Measurements from ENCODE around the gene HOXB8. TPM values are rescaled to one million over a fixed set of nuclear protein-coding genes. Genes with fewer than 3 reads are reported as not detected.

Gene HOXB8
- total and polyA plus RNA-seq, 10 of the 15 experiments (the other 5 are each of a cell fraction or from before 2014, with no cell fraction given) = 0.21 TPM; not detected in 9

- H3K9ac ChIP-seq (ENCODE audit: control insufficient read depth, insufficient read depth, low read length) = no peak overlapping the region
- TF ChIP-seq YY1 (IDR thresholded peaks at IDR 0.05; ENCODE audit: low read depth, low read length) (no peak), IRF4 (IDR thresholded peaks at IDR 0.05; ENCODE audit: low read depth, low read length) (no peak), SMAD5 (IDR thresholded peaks at IDR 0.05; ENCODE audit: low read depth) (no peak), SIN3A (IDR thresholded peaks at IDR 0.05; ENCODE audit: low read depth, low read length) (no peak), CREB1 (IDR thresholded peaks at IDR 0.05; ENCODE audit: low read depth) (no peak)
- DNase-seq (ENCODE audit: low read depth, low spot score) = no peak
- H3K4me1 ChIP-seq (ENCODE audit: control insufficient read depth, insufficient read depth, low read length) = no peaks in the 10 kb centered on the region
- no peak overlapping the region for H3K27ac ChIP-seq (ENCODE audit: control insufficient read depth, insufficient read depth)
- H3K4me3 ChIP-seq = no peak overlapping the region
- ChIA-PET RAD21 (ENCODE audit: unreplicated experiment) (interaction anchor here (1.1 kb wide), 1 partner anchor 16 kb away, joined by 3 read pairs; no protein-coding TSS in a partner anchor), SMC1A (ENCODE audit: uncharacterized antibody, unreplicated experiment) (interaction anchor here (0.6 to 1.2 kb wide), 3 partner anchors 8 to 74 kb away, joined by 3 to 7 read pairs (median 3); no protein-coding TSS in a partner anchor), CTCF (no interaction called here), POLR2A (interaction anchor here (1.2 kb wide), 1 partner anchor 21 kb away, joined by 3 read pairs; no protein-coding TSS in a partner anchor)
- 18% methylated on average over 2 of the region's 2 CpGs for WGBS (ENCODE audit: insufficient coverage, insufficient replicate concordance, low lambda C conversion rate, missing lambda C conversion rate)
- no peaks in the 10 kb centered on the region; a peak in 1 of 4 replicates for H3K36me3 ChIP-seq (ENCODE audit: control insufficient read depth in 2 of 2, insufficient read depth in 2 of 2, low read length in 1 of 2)
- H3K4me2 ChIP-seq (ENCODE audit: control insufficient read depth, insufficient read depth) = no peak overlapping the region
- H3K27me3 ChIP-seq (replicated peaks in 1 of 2; ENCODE audit: control insufficient read depth in 2 of 2, insufficient read depth in 2 of 2, low read length in 1 of 2) = no peaks in the 10 kb centered on the region
- BruUV-seq (replicated peaks) = no TSS peak
- ATAC-seq = no peak
- no peak overlapping the region for H2AFZ ChIP-seq (ENCODE audit: control insufficient read depth, low read depth, low read length)
- no peaks in the 10 kb centered on the region for H3K9me3 ChIP-seq (replicated peaks; ENCODE audit: control insufficient read depth, insufficient read depth, low read length)
- in situ Hi-C loops (cut with MboI) = no loop called here
- no peak for FAIRE-seq
- no peaks in the 10 kb centered on the region for H3K79me2 ChIP-seq (ENCODE audit: control insufficient read depth, insufficient read depth, low read length)
- no peaks in the 10 kb centered on the region for H4K20me1 ChIP-seq (ENCODE audit: control insufficient read depth, insufficient read depth)
- intact Hi-C loops (cut with micrococcal nuclease; ENCODE audit: unreplicated experiment) = no loop called here
Measured at GRCh38 chr17:48566717-48567116, 48.4 kb downstream of the HOXB8 start.

- in situ Hi-C loops (cut with MboI) (no loop called here), intact Hi-C loops (cut with micrococcal nuclease; ENCODE audit: unreplicated experiment) (no loop called here)
- H3K36me3 ChIP-seq (ENCODE audit: control insufficient read depth in 2 of 2, insufficient read depth in 2 of 2, low read length in 1 of 2) = no peaks in the 10 kb centered on the region; a peak in 1 of 4 replicates
- H3K4me3 ChIP-seq = no peak overlapping the region
- BruUV-seq (replicated peaks) = no TSS peak
- H3K27me3 ChIP-seq (replicated peaks in 1 of 2; ENCODE audit: control insufficient read depth in 2 of 2, insufficient read depth in 2 of 2, low read length in 1 of 2) = no peaks in the 10 kb centered on the region
- H3K27ac ChIP-seq (ENCODE audit: control insufficient read depth, insufficient read depth) = no peak overlapping the region
- no peaks in the 10 kb centered on the region for H4K20me1 ChIP-seq (ENCODE audit: control insufficient read depth, insufficient read depth)
- ChIA-PET SMC1A (ENCODE audit: uncharacterized antibody, unreplicated experiment) (interaction anchor here (0.6 to 1.3 kb wide), 5 partner anchors 9 to 271 kb away, joined by 3 to 7 read pairs (median 3); no protein-coding TSS in a partner anchor), RAD21 (ENCODE audit: unreplicated experiment) (interaction anchor here (1.1 kb wide), 1 partner anchor 17 kb away, joined by 3 read pairs; no protein-coding TSS in a partner anchor), POLR2A (interaction anchor here (1.2 kb wide), 1 partner anchor 20 kb away, joined by 3 read pairs; no protein-coding TSS in a partner anchor), CTCF (no interaction called here)
- H2AFZ ChIP-seq (ENCODE audit: control insufficient read depth, low read depth, low read length) = no peak overlapping the region
- ATAC-seq (no peak), DNase-seq (ENCODE audit: low read depth, low spot score) (no peak), FAIRE-seq (no peak)
- no peaks in the 10 kb centered on the region for H3K79me2 ChIP-seq (ENCODE audit: control insufficient read depth, insufficient read depth, low read length)
- H3K4me1 ChIP-seq (ENCODE audit: control insufficient read depth, insufficient read depth, low read length) = no peaks in the 10 kb centered on the region
- no peaks in the 10 kb centered on the region for H3K9me3 ChIP-seq (replicated peaks; ENCODE audit: control insufficient read depth, insufficient read depth, low read length)
- no peak overlapping the region for H3K4me2 ChIP-seq (ENCODE audit: control insufficient read depth, insufficient read depth)
- WGBS (ENCODE audit: insufficient coverage, insufficient replicate concordance, low lambda C conversion rate, missing lambda C conversion rate) = 33% methylated on average over 3 of the region's 4 CpGs
- H3K9ac ChIP-seq (ENCODE audit: control insufficient read depth, insufficient read depth, low read length) = no peak overlapping the region
- TF ChIP-seq ASH2L (IDR thresholded peaks at IDR 0.05; ENCODE audit: borderline replicate concordance, low read depth) (no peak), ESRRA (IDR thresholded peaks at IDR 0.05; ENCODE audit: low read length) (no peak), RAD51 (IDR thresholded peaks at IDR 0.05) (no peak), ZNF274 (IDR thresholded peaks at IDR 0.05; ENCODE audit: insufficient read depth, insufficient read length) (no peak), MAX (IDR thresholded peaks at IDR 0.05; ENCODE audit: low read depth, low read length) (no peak), SMAD5 (IDR thresholded peaks at IDR 0.05; ENCODE audit: low read depth) (no peak), EZH2 (IDR thresholded peaks at IDR 0.05; ENCODE audit: borderline replicate concordance, control insufficient read depth, low read depth, low read length) (no peak), CEBPB (IDR thresholded peaks at IDR 0.05; ENCODE audit: borderline replicate concordance in 1 of 2, low read depth in 2 of 2, low read length in 2 of 2) (no peak), ATF2 (IDR thresholded peaks at IDR 0.05; ENCODE audit: low read length) (no peak), HCFC1 (IDR thresholded peaks at IDR 0.05; ENCODE audit: low read length) (no peak), PKNOX1 (IDR thresholded peaks at IDR 0.05) (no peak)
Measured at GRCh38 chr17:48565925-48566710, 49.0 kb downstream of the HOXB8 start.
